ENCODE results near the gene XRCC6.

The XRCC6 gene

GRCh38 chr22:41688365-41689211 is 67.5 kb downstream of the XRCC6 start, which contains the start of gene SNU13:
Gene SNU13 (minus strand): TSS chr22:41688867. CDS start chr22:41688796, 71 bp downstream.
- peak; percentile 97 for DNase-seq

DNA sequence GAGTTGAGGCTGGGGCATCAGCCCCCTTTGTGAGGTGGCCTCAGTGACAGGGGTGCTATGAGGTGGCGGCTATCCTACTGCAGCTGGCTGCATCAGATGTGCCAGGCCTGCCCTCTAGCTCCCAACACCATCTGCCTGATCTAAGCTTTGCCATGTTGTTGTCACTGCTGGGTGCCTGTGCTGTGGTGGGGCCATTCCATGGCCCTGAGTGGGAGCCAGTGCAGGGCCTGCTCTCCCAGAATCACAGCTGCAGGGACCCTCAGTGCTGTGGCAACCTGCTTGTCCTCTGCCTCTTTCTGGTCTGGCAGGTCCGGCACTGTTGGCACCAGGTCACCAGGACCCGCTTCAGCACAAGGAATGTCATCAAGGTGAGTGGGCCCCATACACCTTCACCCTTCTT is 69.4 kb downstream of the XRCC6 start:
- DNase-seq, result peak; percentile 35

GRCh38 chr22:41695211-41695610 is 74.1 kb downstream of the XRCC6 start:
- DNase-seq, result no peak

GRCh38 chr22:41696703-41697102 is 75.6 kb downstream of the XRCC6 start:
- no peak for DNase-seq

DNA sequence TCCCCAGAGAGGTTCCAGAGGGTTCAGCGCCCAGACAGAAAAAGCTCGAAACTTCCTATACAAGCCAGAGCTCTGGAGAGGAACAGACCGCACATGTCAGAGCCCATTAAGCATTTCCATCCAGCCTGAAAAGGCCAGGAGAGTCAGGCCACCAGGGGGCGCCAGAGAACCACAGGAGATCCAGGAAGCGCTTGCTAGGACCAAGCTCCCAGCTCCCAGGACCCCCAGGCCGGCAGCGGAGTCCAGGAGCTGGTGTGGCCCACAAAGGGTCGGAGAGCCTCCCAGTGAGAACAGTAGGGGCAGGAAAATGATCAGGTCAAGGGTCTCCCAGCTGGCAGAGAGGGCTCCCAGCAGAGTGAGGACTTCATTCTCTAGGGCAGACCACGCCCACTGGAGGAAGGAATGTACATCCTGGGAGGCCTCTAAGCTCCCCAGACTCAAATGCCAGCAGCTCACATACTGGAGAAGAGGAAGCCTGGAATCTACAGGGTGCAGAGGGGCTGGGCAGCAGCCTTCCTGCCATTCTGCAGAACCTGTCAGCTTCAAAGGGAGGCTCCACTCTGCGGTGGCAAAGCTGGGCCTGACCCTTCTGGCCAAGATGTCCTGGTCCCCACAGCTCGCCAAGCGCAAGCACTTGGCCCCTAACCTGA is 76.2 kb downstream of the XRCC6 start:
- DNase-seq, result peak; percentile 96

GRCh38 chr22:41699264-41700107 is 78.4 kb downstream of the XRCC6 start, which contains the start of gene MEI1:
Gene MEI1 (plus strand): TSS chr22:41699503. CDS start chr22:41699539, 36 bp downstream.
- peak; percentile 93 for DNase-seq

- no peak for DNase-seq
Measured at GRCh38 chr22:41700108-41700364, 78.9 kb downstream of the XRCC6 start.

- no peak for DNase-seq
Measured at GRCh38 chr22:41702763-41703162, 81.7 kb downstream of the XRCC6 start.

DNA sequence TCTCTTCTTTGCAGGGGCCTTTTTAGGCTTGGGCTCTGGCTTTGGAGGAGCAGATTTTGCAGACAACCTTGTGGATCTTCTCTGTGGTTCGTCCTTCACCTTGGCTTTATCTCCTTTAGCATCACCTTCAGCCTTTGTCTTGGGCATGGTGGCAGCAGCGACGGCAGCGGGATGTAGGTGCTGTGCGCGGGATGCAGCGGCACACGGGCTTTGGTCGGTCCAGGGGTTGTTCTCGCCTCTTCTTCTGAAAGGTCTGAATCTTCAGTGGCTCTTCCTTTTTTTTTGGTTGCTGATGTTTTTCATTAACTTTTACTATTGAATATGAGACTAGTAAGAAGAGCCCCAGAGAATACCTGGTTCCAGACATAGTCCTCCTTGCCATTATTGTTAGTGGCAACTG is 88.2 kb downstream of the XRCC6 start:
- no peak for DNase-seq

DNA sequence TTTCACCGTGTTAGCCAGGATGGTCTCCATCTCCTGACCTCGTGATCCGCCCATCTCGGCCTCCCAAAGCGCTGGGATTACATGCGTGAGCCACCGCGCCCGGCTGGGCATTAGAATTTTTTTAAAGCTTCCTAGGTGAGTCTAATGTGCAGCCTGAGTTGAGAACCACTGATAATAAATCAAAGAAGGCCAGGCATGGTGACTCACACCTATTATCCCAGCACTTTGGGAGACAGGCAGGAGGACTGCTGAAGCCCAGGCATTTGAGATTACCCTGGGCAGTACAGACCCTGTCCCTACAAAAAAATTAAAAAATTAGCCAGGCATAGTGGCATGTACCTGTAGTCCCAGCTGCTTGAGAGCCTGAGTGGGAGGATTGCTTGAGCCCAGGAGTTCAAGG is 91.9 kb downstream of the XRCC6 start:
- no peak for DNase-seq
